Breast epithelium (tissue), 4 donors: Measurements from ENCODE around the gene IMMP2L. TPM values are rescaled to one million over a fixed set of nuclear protein-coding genes. Genes with fewer than 3 reads are reported as not detected.

Source experiments
- DNase-seq, 2 donors: peaks; one replicate each; pipeline ENCODE4 v3.0.0-alpha.2; 2019; ENCODE audit warnings: low spot score in 2 of 2
- H3K27ac ChIP-seq, 2 donors: fragments of 200-600 bp; sonication (generic) in 1 of 2; one replicate each; pipeline ENCODE4 v1.5.1; 2016 to 2019; ENCODE audit warnings: mild to moderate bottlenecking in 1 of 2
- H3K27me3 ChIP-seq, 2 donors: fragments of 200-600 bp; sonication (generic) in 1 of 2; one replicate each; pipeline versions ENCODE4 v1.5.1 to v1.6.0; 2017 to 2019; ENCODE audit warnings: control low read depth in 1 of 2, mild to moderate bottlenecking in 1 of 2
- H3K36me3 ChIP-seq: fragments of 200-600 bp; one replicate; pipeline ENCODE4 v1.5.1; 2019
- H3K4me1 ChIP-seq, 2 donors: fragments of 200-600 bp; sonication (generic); one replicate each; pipeline ENCODE4 v1.5.1; 2016 to 2019; ENCODE audit warnings: control low read depth in 1 of 2
- H3K4me3 ChIP-seq, 3 donors: fragments of 200-600 bp; sonication (generic); 1 replicate in 2 of 3; 2 replicates in 1 of 3; pipeline ENCODE4 v1.5.1; 2016 to 2019; ENCODE audit warnings: mild to moderate bottlenecking in 3 of 3, moderate library complexity in 2 of 3
- H3K9me3 ChIP-seq, 2 donors: fragments of 200-600 bp; sonication (generic) in 1 of 2; one replicate each; pipeline ENCODE4 v1.5.1; 2016 to 2019; ENCODE audit warnings: control low read depth in 1 of 2
- CTCF ChIP-seq, 3 donors: fragments of 450-650 bp; IDR thresholded peaks; one replicate each; pipeline ENCODE4 v1.5.1; 2016 to 2017; ENCODE audit warnings: antibody characterized with exemption in 3 of 3, mild to moderate bottlenecking in 3 of 3, moderate library complexity in 3 of 3
- POLR2A ChIP-seq: fragments of 450-650 bp; IDR thresholded peaks from one replicate; pipeline ENCODE4 v1.6.1; 2016; ENCODE audit warnings: antibody characterized with exemption, mild to moderate bottlenecking, moderate library complexity
- POLR2AphosphoS5 ChIP-seq, 3 donors: sonication (generic); formaldehyde crosslinking; IDR thresholded peaks; one replicate each; pipeline ENCODE4 v1.6.1; 2017; ENCODE audit warnings: antibody characterized with exemption in 3 of 3
- intact Hi-C: fragments of 100-400 bp; cut with DNase I; formaldehyde crosslinking; loops from one replicate; pipeline ENCODE4 v1.15.1; 2023; ENCODE audit warnings: low total_unique reads
- total RNA-seq, 3 donors: library from RNA; depleted of rRNA; stranded (reverse); fragments of >200 nt; gene quantifications; one replicate each; pipeline ENCODE4 v1.1.0, GENCODE V29; 2016

Gene IMMP2L
- total RNA-seq, 3 donors from 2014 or later: 19.8 to 39.7 (median 30.8) TPM

- H3K27ac ChIP-seq: no peak overlapping the region
- peaks cover 6 to 9% of the 10 kb centered on the region in 2 donors for H3K9me3 ChIP-seq
- H3K4me1 ChIP-seq: no peaks in the 10 kb centered on the region
- intact Hi-C loops: no loop called here
- H3K27me3 ChIP-seq: no peaks in the 10 kb centered on the region
- no peak overlapping the region for H3K4me3 ChIP-seq
- H3K36me3 ChIP-seq: no peaks in the 10 kb centered on the region
- TF ChIP-seq CTCF (IDR thresholded peaks at IDR 0.05) (no peak), POLR2AphosphoS5 (IDR thresholded peaks at IDR 0.05) (no peak), POLR2A (no peak)
- no peak for DNase-seq
These were observed 382.0 kb downstream of the IMMP2L start for GRCh38 chr7:111180338-111180737.

- H3K27me3 ChIP-seq: no peaks in the 10 kb centered on the region
- no peak for DNase-seq
- intact Hi-C loops: no loop called here
- no peak for TF ChIP-seq POLR2A
- no peak for TF ChIP-seq CTCF (IDR thresholded peaks at IDR 0.05)
- TF ChIP-seq POLR2AphosphoS5 (IDR thresholded peaks at IDR 0.05): no peak
- no peak overlapping the region for H3K4me3 ChIP-seq
- H3K4me1 ChIP-seq: no peaks in the 10 kb centered on the region
- H3K27ac ChIP-seq: no peak overlapping the region
- no peaks in the 10 kb centered on the region for H3K36me3 ChIP-seq
- H3K9me3 ChIP-seq: peaks cover 6 to 9% of the 10 kb centered on the region in 2 donors
These were observed 386.3 kb downstream of the IMMP2L start for GRCh38 chr7:111175908-111176441.

- no peak for TF ChIP-seq POLR2AphosphoS5 (IDR thresholded peaks at IDR 0.05)
- no peak for TF ChIP-seq POLR2A
- no peak for TF ChIP-seq CTCF (IDR thresholded peaks at IDR 0.05)
These were observed 387.8 kb downstream of the IMMP2L start for GRCh38 chr7:111174510-111174909.

DNA sequence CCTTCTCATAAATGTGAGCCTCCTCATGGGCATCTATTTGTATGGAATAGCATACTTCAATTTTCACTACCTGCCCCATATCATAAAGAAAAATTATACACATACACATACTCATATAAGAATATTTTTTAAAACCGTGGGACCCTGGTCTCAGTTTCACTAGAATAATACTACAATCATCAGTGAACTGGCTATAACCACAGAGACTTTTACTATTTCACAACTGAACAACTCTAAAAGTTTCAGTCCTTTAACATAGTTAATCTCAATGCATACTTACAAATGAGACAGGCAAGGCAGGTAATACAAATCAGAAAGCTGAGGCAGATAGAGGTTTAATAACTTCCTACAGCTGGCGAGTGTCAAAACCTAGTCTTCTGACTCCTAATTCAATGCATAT, 388.3 kb downstream of the IMMP2L start:
- intact Hi-C loops: no loop called here
- no peak overlapping the region for H3K27ac ChIP-seq
- no peak overlapping the region for H3K4me3 ChIP-seq
- no peaks in the 10 kb centered on the region for H3K36me3 ChIP-seq
- no peak for DNase-seq
- H3K4me1 ChIP-seq: no peaks in the 10 kb centered on the region
- H3K9me3 ChIP-seq: peaks cover 0 to 2% of the 10 kb centered on the region in 2 donors
- H3K27me3 ChIP-seq: no peaks in the 10 kb centered on the region
- no peak for TF ChIP-seq POLR2A

More at GRCh38 chr7:111174510-111174909, 387.8 kb downstream of the IMMP2L start:
- no peaks in the 10 kb centered on the region for H3K36me3 ChIP-seq
- intact Hi-C loops: no loop called here
- peaks cover 4 to 7% of the 10 kb centered on the region in 2 donors for H3K9me3 ChIP-seq
- H3K4me3 ChIP-seq: no peak overlapping the region
- no peaks in the 10 kb centered on the region for H3K27me3 ChIP-seq
- no peak overlapping the region for H3K27ac ChIP-seq
- no peaks in the 10 kb centered on the region for H3K4me1 ChIP-seq
- DNase-seq: no peak

DNA sequence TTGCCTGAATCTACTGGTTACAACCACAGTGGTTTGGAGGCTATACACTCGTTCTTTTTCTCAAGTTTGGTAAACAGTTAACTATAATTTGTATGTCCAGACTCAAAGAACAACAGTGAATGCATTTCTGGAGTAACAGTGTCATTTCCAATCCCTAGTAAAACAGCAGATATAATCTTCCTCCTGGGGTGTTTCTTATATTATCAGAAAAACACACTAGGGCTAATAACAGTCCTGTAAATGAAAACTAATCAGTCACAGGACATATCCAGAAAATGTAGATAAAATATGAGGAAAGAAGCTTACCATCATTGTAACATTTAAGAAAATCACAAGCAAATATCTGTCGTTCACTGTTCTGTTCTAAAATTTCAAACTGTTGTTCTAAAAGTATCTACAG, 388.8 kb downstream of the IMMP2L start:
- TF ChIP-seq POLR2AphosphoS5 (IDR thresholded peaks at IDR 0.05) (no peak), POLR2A (no peak), CTCF (IDR thresholded peaks at IDR 0.05) (no peak)
- Histone ChIP-seq H3K36me3 (no peaks in the 10 kb centered on the region), H3K9me3 (no peaks in the 10 kb centered on the region), H3K4me3 (no peak overlapping the region), H3K4me1 (no peaks in the 10 kb centered on the region), H3K27me3 (no peaks in the 10 kb centered on the region), H3K27ac (no peak overlapping the region)
- no peak for DNase-seq
- intact Hi-C loops: no loop called here
